T47D (cell line): Measurements from ENCODE around the gene NFXL1.

Experiments
- DNase-seq, 2 experiments: peaks; one replicate each; pipeline versions ENCODE4 v3.0.0 to v3.0.0-alpha.2; 2011 to 2012; ENCODE audit warnings: low read depth in 1 of 2, low spot score in 1 of 2
- JUND ChIP-seq: IDR thresholded peaks from 2 replicates; pipeline ENCODE4 v1.6.1; 2012; ENCODE audit warnings: low read depth
- in situ Hi-C: cut with HindIII; loops from 2 replicates; pipeline ENCODE4 v1.10.0; 2016; ENCODE audit warnings: low sequenced_read_pairs, low pct_unique_long_range_greater_than_20kb

The NFXL1 gene

GRCh38 chr4:47836641-47837093 lies 77.7 kb downstream of the NFXL1 start:
- no peak for TF ChIP-seq JUND
- in situ Hi-C loops: no loop called here
- peak; percentile 64 to 76 for DNase-seq

GRCh38 chr4:47835494-47835893 lies 78.9 kb downstream of the NFXL1 start:
- TF ChIP-seq JUND: no peak
- DNase-seq: no peak
- in situ Hi-C loops: no loop called here

- in situ Hi-C loops: no loop called here
- DNase-seq: peak in 1 of 2 experiments; percentile 5
- no peak for TF ChIP-seq JUND
These were observed 83.2 kb downstream of the NFXL1 start for GRCh38 chr4:47831026-47831679.

GRCh38 chr4:47830265-47831025 lies 83.9 kb downstream of the NFXL1 start:
- in situ Hi-C loops: no loop called here

GRCh38 chr4:47829438-47829837 lies 84.9 kb downstream of the NFXL1 start:
- TF ChIP-seq JUND: no peak
- in situ Hi-C loops: no loop called here
- DNase-seq: no peak

More at GRCh38 chr4:47830265-47831025, 83.9 kb downstream of the NFXL1 start:
- no peak for TF ChIP-seq JUND
- DNase-seq: no peak

- in situ Hi-C loops: no loop called here
- TF ChIP-seq JUND: no peak
- DNase-seq: no peak
These were observed 86.9 kb downstream of the NFXL1 start for GRCh38 chr4:47827343-47828047.

GRCh38 chr4:47824840-47825239 lies 89.5 kb downstream of the NFXL1 start:
- no peak for TF ChIP-seq JUND
- no peak for DNase-seq
- in situ Hi-C loops: no loop called here

- TF ChIP-seq JUND: no peak
- no peak for DNase-seq
- in situ Hi-C loops: no loop called here
These were observed 95.2 kb downstream of the NFXL1 start for GRCh38 chr4:47819178-47819577.

- TF ChIP-seq JUND: no peak
- DNase-seq: no peak
- in situ Hi-C loops: no loop called here
These were observed 97.1 kb downstream of the NFXL1 start for GRCh38 chr4:47817275-47817674.

- TF ChIP-seq JUND: no peak
- no peak for DNase-seq
- in situ Hi-C loops: no loop called here
These were observed 97.6 kb downstream of the NFXL1 start for GRCh38 chr4:47816748-47817147.

GRCh38 chr4:47814618-47815295 lies 99.6 kb downstream of the NFXL1 start:
- no peak for DNase-seq
- in situ Hi-C loops: no loop called here
- TF ChIP-seq JUND: no peak

- in situ Hi-C loops: no loop called here
- no peak for DNase-seq
- no peak for TF ChIP-seq JUND
These were observed 104.7 kb downstream of the NFXL1 start for GRCh38 chr4:47809654-47810203.

- in situ Hi-C loops: no loop called here
- no peak for TF ChIP-seq JUND
- no peak for DNase-seq
These were observed 109.8 kb downstream of the NFXL1 start for GRCh38 chr4:47804598-47804997.
